HepG2 (cell line): ENCODE results near the gene PLXNA1. TPM values are rescaled to one million over a fixed set of nuclear protein-coding genes. Genes with fewer than 3 reads are reported as not detected.

Experiments used
- ATAC-seq: fragments of 200-7000 bp; cut with Tn5 transposase; 3 replicates; pipeline ENCODE4 v1.9.1; 2020; ENCODE audit warnings: mild to moderate bottlenecking, moderate library complexity
- BruUV-seq: library from RNA; stranded (reverse); fragments of 400-500 nt; replicated peaks from 2 replicates; lab custom pipeline; 2021; lab: Mats Ljungman, UMichigan
- CTCF ChIA-PET: fragments of 300-600 bp; formaldehyde crosslinking; extraction: SDS; loops from one replicate; lab custom pipeline; 2021; ENCODE audit warnings: low total read pairs, inconsistent platforms, low intra/inter-chr PET ratio; lab: Yijun Ruan, JAX
- POLR2A ChIA-PET: fragments of 350-600 bp; sonication (Branson Sonifier 250); formaldehyde crosslinking; loops from one replicate; lab custom pipeline; 2020; ENCODE audit warnings: antibody characterized with exemption, inconsistent platforms; lab: Yijun Ruan, JAX
- DNase-seq: peaks from one replicate; pipeline ENCODE4 v3.0.0-alpha.2; 2015; ENCODE audit warnings: low spot score
- FAIRE-seq: peaks from 3 replicates; lab custom pipeline; 2011; peaks lifted over from hg19 to GRCh38; lab: Jason Lieb, UNC
- H2AFZ ChIP-seq: one replicate; pipeline ENCODE4 v1.6.1; 2011; ENCODE audit warnings: low read length, inconsistent platforms
- H3K27ac ChIP-seq: fragments of 300-600 bp; 3 replicates; pipeline ENCODE4 v1.8.0; 2011; ENCODE audit warnings: mixed run types, mild to moderate bottlenecking, mixed read lengths, low read length, inconsistent platforms; ENCODE audit not compliant: insufficient read depth; ENCODE audit errors: extremely low read length
- H3K27me3 ChIP-seq, 2 experiments: fragments of 200-600 bp in 1 of 2; 2 replicates in 1 of 2; 3 replicates in 1 of 2; pipeline versions ENCODE4 v1.6.0 to v1.8.0; 2011; ENCODE audit warnings: low read length in 2 of 2, mild to moderate bottlenecking in 2 of 2, moderate library complexity in 2 of 2, inconsistent platforms in 1 of 2; ENCODE audit not compliant: insufficient read depth in 2 of 2, control insufficient read depth in 1 of 2
- H3K36me3 ChIP-seq, 2 experiments: fragments of 200-600 bp in 1 of 2; replicated peaks in 1 of 2; 2 replicates in 1 of 2; 3 replicates in 1 of 2; pipeline versions ENCODE4 v1.5.1 to v1.8.0; 2011; ENCODE audit warnings: low read length in 2 of 2, inconsistent platforms in 1 of 2; ENCODE audit not compliant: insufficient read depth in 2 of 2, control insufficient read depth in 1 of 2
- H3K4me1 ChIP-seq: 2 replicates; pipeline ENCODE4 v1.5.1; 2012; ENCODE audit warnings: low read length, inconsistent platforms; ENCODE audit not compliant: insufficient read depth
- H3K4me2 ChIP-seq: 2 replicates; pipeline ENCODE4 v1.6.0; 2011; ENCODE audit warnings: low read depth, low read length, inconsistent platforms
- H3K4me3 ChIP-seq, 3 experiments: fragments of 200-600 bp in 1 of 3; sonication (generic), shearing (Covaris generic) in 1 of 3; replicated peaks in 1 of 3; 2 replicates each; pipeline ENCODE4 v1.5.1; 2011 to 2016; ENCODE audit warnings: low read length in 3 of 3, inconsistent platforms in 2 of 3, low read depth in 2 of 3, mild to moderate bottlenecking in 2 of 3, control low read depth in 1 of 3, mixed read lengths in 1 of 3; ENCODE audit not compliant: insufficient read depth in 1 of 3
- H3K79me2 ChIP-seq: one replicate; pipeline ENCODE4 v1.6.1; 2011; ENCODE audit warnings: low read length, inconsistent platforms; ENCODE audit not compliant: insufficient read depth
- H3K9ac ChIP-seq: 2 replicates; pipeline ENCODE4 v1.6.0; 2011; ENCODE audit warnings: mild to moderate bottlenecking, low read depth, low read length, inconsistent platforms; ENCODE audit not compliant: insufficient read depth
- H3K9me3 ChIP-seq: 2 replicates; pipeline ENCODE4 v1.5.1; 2012; ENCODE audit warnings: mild to moderate bottlenecking, low read length
- H4K20me1 ChIP-seq: 2 replicates; pipeline ENCODE4 v1.6.0; 2011; ENCODE audit warnings: inconsistent platforms, mild to moderate bottlenecking, low read length, moderate library complexity; ENCODE audit not compliant: insufficient read depth
- FIP1L1 ChIP-seq: fragments of 200-400 bp; formaldehyde crosslinking; IDR thresholded peaks from 2 replicates; pipeline ENCODE4 v1.6.1; 2018; ENCODE audit warnings: low read depth, mild to moderate bottlenecking, low read length, moderate library complexity, borderline replicate concordance; ENCODE audit not compliant: insufficient read depth
- HOXA5 ChIP-seq: sonication (generic); formaldehyde crosslinking; IDR thresholded peaks from 2 replicates; pipeline ENCODE4 v1.4.0; 2020; ENCODE audit warnings: missing genetic modification reagents
- KLF11 ChIP-seq: IDR thresholded peaks from 2 replicates; pipeline ENCODE4 v1.6.1; 2016; ENCODE audit warnings: missing compliant biosample characterization
- KLF13 ChIP-seq: sonication (generic); formaldehyde crosslinking; IDR thresholded peaks from 2 replicates; pipeline ENCODE4 v1.4.0; 2020; ENCODE audit warnings: mild to moderate bottlenecking, missing genetic modification reagents
- MXD1 ChIP-seq: sonication (generic); formaldehyde crosslinking; IDR thresholded peaks from 2 replicates; pipeline ENCODE4 v1.4.0; 2020; ENCODE audit warnings: mild to moderate bottlenecking, missing genetic modification reagents
- NFKBIZ ChIP-seq: IDR thresholded peaks from 2 replicates; pipeline ENCODE4 v1.6.1; 2018; ENCODE audit warnings: missing genetic modification reagents, missing compliant biosample characterization
- TCF7 ChIP-seq: sonication (generic); IDR thresholded peaks from 2 replicates; pipeline ENCODE4 v1.6.1; 2016; ENCODE audit warnings: antibody characterized with exemption, low read depth
- ZBTB42 ChIP-seq: sonication (generic); formaldehyde crosslinking; IDR thresholded peaks from 2 replicates; pipeline ENCODE4 v1.5.0; 2020; ENCODE audit warnings: mild to moderate bottlenecking, missing genetic modification reagents
- ZBTB8A ChIP-seq: sonication (generic); formaldehyde crosslinking; IDR thresholded peaks from 2 replicates; pipeline ENCODE4 v1.4.0; 2020; ENCODE audit warnings: mild to moderate bottlenecking, low read depth, missing genetic modification reagents, borderline replicate concordance
- ZNF331 ChIP-seq: sonication (generic); formaldehyde crosslinking; IDR thresholded peaks from 2 replicates; pipeline ENCODE4 v1.4.0; 2020; ENCODE audit warnings: missing genetic modification reagents
- ZNF337 ChIP-seq: sonication (generic); formaldehyde crosslinking; IDR thresholded peaks from 2 replicates; pipeline ENCODE4 v1.5.1; 2020; ENCODE audit warnings: missing genetic modification reagents, low read depth, mild to moderate bottlenecking, borderline replicate concordance
- ZNF652 ChIP-seq: IDR thresholded peaks from 2 replicates; pipeline ENCODE4 v1.6.1; 2016; ENCODE audit warnings: low read depth, borderline replicate concordance
- WGBS: methylation state at CpG from one replicate; pipeline ENCODE4 v1.1.6; 2017; ENCODE audit warnings: low lambda C conversion rate; 5-methylcytosine and 5-hydroxymethylcytosine counted together
- in situ Hi-C: cut with HindIII; loops from 2 replicates; pipeline ENCODE4 v1.10.0; 2017; ENCODE audit warnings: low pct_unique_long_range_greater_than_20kb; ENCODE audit not compliant: extremely low pct_ligation_motif_present
- intact Hi-C: fragments of 100-400 bp; cut with micrococcal nuclease; formaldehyde crosslinking; loops from one replicate; pipeline ENCODE4 v1.10.0; 2022; ENCODE audit not compliant: unreplicated experiment
- polyA plus RNA-seq, 8 experiments: library from polyadenylated mRNA; depleted of rRNA in 3 of 8; stranded (reverse) in 7 of 8; unstranded in 1 of 8; fragments of >200 nt; fragmentation: Illumina TruSeq in 4 of 8; extraction: Trizol in 4 of 8; gene quantifications; 2 replicates each; pipeline versions ENCODE4 v1.2.1 to v1.2.3, GENCODE V29; 2011 to 2016; ENCODE audit warnings: low read depth in 4 of 8, missing spikeins in 1 of 8, mixed read lengths in 1 of 8; ENCODE audit not compliant: insufficient read depth in 1 of 8
- total RNA-seq, 5 experiments: library from RNA; depleted of rRNA; stranded (reverse); fragments of >200 nt; fragmentation: Illumina TruSeq; extraction: Trizol; gene quantifications; 2 replicates each; pipeline ENCODE4 v1.2.3, GENCODE V29; 2016; ENCODE audit warnings: low read depth in 1 of 5
- TF ChIP-seq, protein P1 (sequence below): sonication (generic); formaldehyde crosslinking; IDR thresholded peaks from 2 replicates; pipeline ENCODE4 v1.4.0; 2020; ENCODE audit warnings: missing genetic modification reagents, mild to moderate bottlenecking, borderline replicate concordance
- TF ChIP-seq, protein P2 (sequence below): IDR thresholded peaks from 2 replicates; pipeline ENCODE4 v1.6.1; 2016; ENCODE audit warnings: low read depth

Gene PLXNA1
- total and polyA plus RNA-seq, 2 of the 13 experiments (the other 11 are each of a cell fraction or from before 2014, with no cell fraction given), result 16.6 to 18.2 TPM

DNA sequence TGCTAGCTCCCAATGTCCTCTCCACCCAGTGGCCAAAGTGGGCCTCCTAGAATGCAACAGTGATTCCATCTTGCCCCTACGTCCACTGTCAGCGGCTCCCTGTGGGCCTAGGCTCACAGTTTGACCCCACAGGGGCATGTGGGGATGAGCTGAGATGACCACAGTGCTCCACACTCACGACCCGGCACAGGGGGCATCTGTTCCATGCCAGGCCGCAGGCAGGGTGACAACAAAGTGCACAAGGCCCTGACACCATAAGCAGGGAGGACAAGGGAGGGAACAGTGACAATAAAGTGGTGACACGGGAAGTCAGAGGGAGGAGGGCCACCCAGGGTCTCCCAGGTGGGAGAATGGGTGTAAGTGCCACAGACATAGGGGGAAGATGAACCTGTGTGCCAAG lies 5.1 kb upstream of the PLXNA1 start:
- no peak for FAIRE-seq
- no peak overlapping the region for H3K9ac ChIP-seq
- in situ Hi-C loops, result loop anchor here (10.0 kb wide), 1 partner anchor 303 kb away; no protein-coding TSS in a partner anchor
- 21% methylated on average over 6 of the region's 6 CpGs for WGBS
- H3K79me2 ChIP-seq, result no peaks in the 10 kb centered on the region
- TF ChIP-seq ZBTB42 (CRISPR knock-in tag) (no peak), KLF13 (CRISPR knock-in tag) (no peak), ZNF337 (CRISPR knock-in tag) (no peak), HOXA5 (CRISPR knock-in tag) (no peak), MXD1 (CRISPR knock-in tag) (no peak), ZNF331 (no peak), ZNF652 (CRISPR knock-in tag) (no peak), FIP1L1 (no peak), ZBTB8A (CRISPR knock-in tag) (no peak), NFKBIZ (CRISPR knock-in tag) (no peak), KLF11 (CRISPR knock-in tag) (no peak), TCF7 (no peak)
- TF ChIP-seq, protein P1, sequence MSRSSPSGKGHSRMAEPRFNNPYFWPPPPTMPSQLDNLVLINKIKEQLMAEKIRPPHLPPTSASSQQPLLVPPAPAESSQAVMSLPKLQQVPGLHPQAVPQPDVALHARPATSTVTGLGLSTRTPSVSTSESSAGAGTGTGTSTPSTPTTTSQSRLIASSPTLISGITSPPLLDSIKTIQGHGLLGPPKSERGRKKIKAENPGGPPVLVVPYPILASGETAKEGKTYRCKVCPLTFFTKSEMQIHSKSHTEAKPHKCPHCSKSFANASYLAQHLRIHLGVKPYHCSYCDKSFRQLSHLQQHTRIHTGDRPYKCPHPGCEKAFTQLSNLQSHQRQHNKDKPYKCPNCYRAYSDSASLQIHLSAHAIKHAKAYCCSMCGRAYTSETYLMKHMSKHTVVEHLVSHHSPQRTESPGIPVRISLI (CRISPR knock-in tag), result no peak
- TF ChIP-seq, protein P2, sequence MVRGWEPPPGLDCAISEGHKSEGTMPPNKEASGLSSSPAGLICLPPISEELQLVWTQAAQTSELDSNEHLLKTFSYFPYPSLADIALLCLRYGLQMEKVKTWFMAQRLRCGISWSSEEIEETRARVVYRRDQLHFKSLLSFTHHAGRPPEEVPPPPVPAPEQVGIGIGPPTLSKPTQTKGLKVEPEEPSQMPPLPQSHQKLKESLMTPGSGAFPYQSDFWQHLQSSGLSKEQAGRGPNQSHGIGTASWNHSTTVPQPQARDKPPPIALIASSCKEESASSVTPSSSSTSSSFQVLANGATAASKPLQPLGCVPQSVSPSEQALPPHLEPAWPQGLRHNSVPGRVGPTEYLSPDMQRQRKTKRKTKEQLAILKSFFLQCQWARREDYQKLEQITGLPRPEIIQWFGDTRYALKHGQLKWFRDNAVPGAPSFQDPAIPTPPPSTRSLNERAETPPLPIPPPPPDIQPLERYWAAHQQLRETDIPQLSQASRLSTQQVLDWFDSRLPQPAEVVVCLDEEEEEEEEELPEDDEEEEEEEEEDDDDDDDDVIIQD, result no peak
- H3K9me3 ChIP-seq, result peaks cover 7% of the 10 kb centered on the region
- H3K36me3 ChIP-seq, result no peaks in the 10 kb centered on the region
- H2AFZ ChIP-seq, result no peak overlapping the region
- peaks cover 28% of the 10 kb centered on the region for H3K4me1 ChIP-seq
- peaks cover 2 to 16% of the 10 kb centered on the region in 2 experiments; a peak in 3 of 5 replicates for H3K27me3 ChIP-seq
- DNase-seq, result no peak
- BruUV-seq, result no TSS peak
- POLR2A ChIA-PET, result no interaction called here
- CTCF ChIA-PET, result no interaction called here
- H3K4me3 ChIP-seq, result no peak overlapping the region
- H3K27ac ChIP-seq, result no peak overlapping the region
- intact Hi-C loops, result no loop called here
- no peak for ATAC-seq
- H4K20me1 ChIP-seq, result no peaks in the 10 kb centered on the region
- H3K4me2 ChIP-seq, result no peak overlapping the region
